HL-60 (cell line): ENCODE data around the gene ADARB1.

Source experiments
- CTCF ChIP-seq: IDR thresholded peaks from one replicate; pipeline ENCODE4 v1.5.1; 2011; ENCODE audit warnings: low read length, control low read depth, inconsistent platforms; ENCODE audit not compliant: insufficient read depth
- POLR2AphosphoS5 ChIP-seq: IDR thresholded peaks from 2 replicates; pipeline ENCODE4 v1.6.1; 2012; ENCODE audit warnings: low read depth
- REST ChIP-seq: IDR thresholded peaks from 2 replicates; pipeline ENCODE4 v1.6.1; 2012; ENCODE audit warnings: low read depth; ENCODE audit not compliant: insufficient replicate concordance
- SPI1 ChIP-seq: IDR thresholded peaks from 2 replicates; pipeline ENCODE4 v1.6.1; 2012; ENCODE audit warnings: low read depth, mild to moderate bottlenecking, borderline replicate concordance

DNA sequence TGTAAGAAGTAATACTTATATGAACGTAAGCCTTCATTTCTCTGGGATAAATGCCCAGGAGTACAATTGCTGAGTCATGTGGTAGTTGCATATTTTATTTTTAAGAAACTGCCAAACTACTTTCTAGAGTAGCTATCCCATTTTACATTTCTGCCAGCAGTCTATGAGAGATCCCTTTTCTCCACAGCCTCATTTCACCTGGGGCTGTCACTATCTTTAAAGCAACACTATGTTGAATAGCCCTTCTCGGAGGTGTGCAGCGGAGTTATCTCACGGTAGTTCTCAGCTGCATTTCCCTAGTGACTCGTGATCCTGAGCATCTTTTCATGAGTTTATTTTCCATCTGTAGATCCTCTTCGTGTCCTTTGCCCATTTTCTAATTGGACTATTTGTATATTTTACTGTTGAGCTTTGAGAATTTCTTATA is 93.4 kb downstream of the ADARB1 start:
- TF ChIP-seq CTCF (no peak), REST (no peak), POLR2AphosphoS5 (no peak), SPI1 (no peak)
